T-cell (primary cell): ENCODE measurements around the gene TPRX2. TPM values are rescaled to one million over a fixed set of nuclear protein-coding genes. Genes with fewer than 3 reads are reported as not detected.
"Not testable (repeated sequence)": the region's sequence is repeated elsewhere in the genome, so short reads cannot be mapped to it uniquely, and the experiment has no call there.

Experiments used
- ATAC-seq, 4 experiments: fragments of 200-7000 bp in 3 of 4; fragments of 150-1000 bp in 1 of 4; cut with Tn5 transposase; replicated peaks in 1 of 4; 1 replicate in 3 of 4; 2 replicates in 1 of 4; pipeline ENCODE4 v1.10.0; 2021; ENCODE audit warnings: moderate library complexity in 3 of 4, mild to moderate bottlenecking in 2 of 4, moderate number of reproducible peaks in 1 of 4
- CTCF ChIA-PET, 2 donors: fragments of 300-600 bp; sonication (Branson Sonifier 250); formaldehyde crosslinking; loops; one replicate each; lab custom pipeline; 2022; ENCODE audit warnings: antibody characterized with exemption in 2 of 2; lab: Charles Lee
- POLR2A ChIA-PET, 2 donors: fragments of 300-600 bp; sonication (Branson Sonifier 250); formaldehyde crosslinking; loops; one replicate each; lab custom pipeline; 2022; ENCODE audit warnings: antibody characterized with exemption in 2 of 2; lab: Charles Lee
- DNase-seq, 35 experiments: peaks; one replicate each; pipeline versions ENCODE4 v3.0.0 to v3.0.0-alpha.2; 2013 to 2023
- H3K27ac ChIP-seq: one replicate; pipeline ENCODE4 v1.5.1; 2013; ENCODE audit warnings: low read length
- H3K27me3 ChIP-seq, 2 experiments: replicated peaks in 1 of 2; 1 replicate in 1 of 2; 2 replicates in 1 of 2; pipeline versions ENCODE4 v1.6.1 to v1.7.0; 2013; ENCODE audit warnings: low read length in 1 of 2, mixed read lengths in 1 of 2; ENCODE audit not compliant: control insufficient read depth in 2 of 2, insufficient read depth in 2 of 2; ENCODE audit errors: extremely low read depth in 1 of 2
- H3K36me3 ChIP-seq, 2 donors: 1 replicate in 1 of 2; 2 replicates in 1 of 2; pipeline versions ENCODE4 v1.6.1 to v1.7.0; 2013; ENCODE audit warnings: low read length in 1 of 2; ENCODE audit not compliant: control insufficient read depth in 2 of 2, insufficient read depth in 1 of 2; ENCODE audit errors: extremely low read depth in 1 of 2
- H3K4me1 ChIP-seq, 2 experiments: 1 replicate in 1 of 2; 2 replicates in 1 of 2; pipeline versions ENCODE4 v1.6.1 to v1.7.0; 2013; ENCODE audit warnings: low read length in 2 of 2, mixed read lengths in 1 of 2; ENCODE audit not compliant: insufficient read depth in 2 of 2, control insufficient read depth in 1 of 2; ENCODE audit errors: extremely low read depth in 1 of 2
- H3K4me3 ChIP-seq, 2 donors: 1 replicate in 1 of 2; 2 replicates in 1 of 2; pipeline versions ENCODE4 v1.5.1 to v1.7.0; 2013; ENCODE audit warnings: mild to moderate bottlenecking in 2 of 2, low read length in 1 of 2, moderate library complexity in 1 of 2; ENCODE audit not compliant: control insufficient read depth in 1 of 2; ENCODE audit errors: extremely low read depth in 1 of 2
- H3K9me3 ChIP-seq: 2 replicates; pipeline ENCODE4 v1.7.0; 2013
- H3K27ac Mint-ChIP-seq, 2 donors: one replicate each; pipeline ENCODE4 v1.8.0; 2020 to 2021; ENCODE audit warnings: mild to moderate bottlenecking in 2 of 2, mixed read lengths in 2 of 2
- H3K27me3 Mint-ChIP-seq, 2 donors: one replicate each; pipeline ENCODE4 v1.8.0; 2021 to 2022; ENCODE audit warnings: mixed read lengths in 2 of 2
- H3K36me3 Mint-ChIP-seq: one replicate; pipeline ENCODE4 v1.8.0; 2021; ENCODE audit warnings: mixed read lengths
- H3K4me1 Mint-ChIP-seq, 3 donors: one replicate each; pipeline ENCODE4 v1.8.0; 2020 to 2022; ENCODE audit warnings: mixed read lengths in 3 of 3, mild to moderate bottlenecking in 1 of 3
- H3K4me3 Mint-ChIP-seq, 3 donors: one replicate each; pipeline ENCODE4 v1.8.0; 2020 to 2022; ENCODE audit warnings: mild to moderate bottlenecking in 3 of 3, mixed read lengths in 3 of 3, moderate library complexity in 3 of 3
- H3K9me3 Mint-ChIP-seq, 3 donors: one replicate each; pipeline ENCODE4 v1.8.0; 2020 to 2022; ENCODE audit warnings: mixed read lengths in 3 of 3
- WGBS: methylation state at CpG from one replicate; pipeline ENCODE4 v1.1.5; 2013; ENCODE audit warnings: missing lambda C conversion rate; ENCODE audit not compliant: insufficient coverage; 5-methylcytosine and 5-hydroxymethylcytosine counted together
- total RNA-seq, 35 experiments: library from RNA in 6 of 35; stranded (reverse) in 6 of 35; fragments of 120-200 nt in 1 of 35; gene quantifications; one replicate each; pipeline versions ENCODE4 v1.2.1 to v1.2.4 and lab custom pipeline; 2013 to 2026

Gene TPRX2
- total RNA-seq, 5 donors from 2014 or later (not counting 1 experiment from before 2014, with no cell fraction given), result not detected

DNA sequence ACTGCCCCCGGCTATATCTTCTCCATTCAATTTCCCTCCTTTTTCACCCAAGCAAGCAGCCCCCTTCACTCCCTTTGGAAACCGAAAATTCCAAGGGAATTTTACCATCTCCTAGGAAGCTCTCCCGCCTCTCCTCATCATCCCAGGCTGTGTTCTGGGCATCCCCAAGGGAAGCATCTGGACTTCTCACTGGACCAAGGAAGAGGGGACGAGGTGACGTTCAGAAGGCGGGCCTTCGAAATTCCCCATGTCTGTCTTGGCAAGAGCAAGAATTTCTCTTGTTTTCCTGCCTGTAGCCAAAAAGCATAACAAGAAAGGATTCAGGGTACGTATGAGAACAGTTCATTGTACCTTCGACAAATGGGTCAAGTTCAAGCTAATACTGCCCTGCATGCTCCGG is 6.1 kb downstream of the TPRX2 start:
- CTCF ChIA-PET, result interaction anchor here in 1 of 2 donors (0.7 kb wide), 1 partner anchor 431 kb away, joined by 5 read pairs; no protein-coding TSS in a partner anchor
- DNase-seq, result no peak
- Mint-ChIP-seq H3K36me3 (no peaks in the 10 kb centered on the region), H3K27ac (no peak overlapping the region), H3K9me3 (peaks cover 0 to 3% (median 0%) of the 10 kb centered on the region in 3 donors), H3K4me1 (peaks cover 0 to 3% (median 0%) of the 10 kb centered on the region in 3 donors), H3K27me3 (peaks cover 10 to 25% of the 10 kb centered on the region in 2 donors), H3K4me3 (no peak overlapping the region)
- Histone ChIP-seq H3K27ac (no peak overlapping the region), H3K36me3 (no peaks in the 10 kb centered on the region), H3K4me3 (no peak overlapping the region), H3K4me1 (peaks cover 0 to 3% of the 10 kb centered on the region in 2 experiments), H3K9me3 (no peaks in the 10 kb centered on the region), H3K27me3 (peaks cover 0 to 30% of the 10 kb centered on the region in 2 experiments)
- 72% methylated on average over 8 of the region's 10 CpGs for WGBS
- POLR2A ChIA-PET, result interaction anchor here in 1 of 2 donors (0.6 kb wide), 1 partner anchor 432 kb away, joined by 3 read pairs; no protein-coding TSS in a partner anchor
- no peak for ATAC-seq

GRCh38 chr19:47878906-47879305 is 19.9 kb downstream of the TPRX2 start:
- Mint-ChIP-seq H3K4me1 (no peaks in the 10 kb centered on the region), H3K36me3 (no peaks in the 10 kb centered on the region), H3K27ac (no peak overlapping the region), H3K4me3 (no peak overlapping the region), H3K9me3 (peaks cover 3% of the 10 kb centered on the region in 3 donors), H3K27me3 (peaks cover 18 to 23% of the 10 kb centered on the region in 2 donors)
- Histone ChIP-seq H3K27me3 (peaks cover 0 to 31% of the 10 kb centered on the region in 2 experiments), H3K36me3 (no peaks in the 10 kb centered on the region), H3K4me3 (no peak overlapping the region), H3K4me1 (no peaks in the 10 kb centered on the region), H3K9me3 (no peaks in the 10 kb centered on the region), H3K27ac (no peak overlapping the region)
- no peak for ATAC-seq
- ChIA-PET POLR2A (no interaction called here), CTCF (no interaction called here)
- WGBS, result no CpG with 5 or more reads among the region's 4 CpGs
- DNase-seq, result no peak

- CTCF ChIA-PET, result interaction anchor here in 1 of 2 donors (1.0 kb wide), 1 partner anchor 10 kb away, joined by 7 read pairs; no protein-coding TSS in a partner anchor
- H3K4me3 ChIP-seq, H3K9me3 ChIP-seq, H3K27ac Mint-ChIP-seq, H3K36me3 ChIP-seq, H3K4me1 ChIP-seq, H3K27ac ChIP-seq, DNase-seq, POLR2A ChIA-PET, H3K4me3 Mint-ChIP-seq, H3K36me3 Mint-ChIP-seq, H3K4me1 Mint-ChIP-seq, ATAC-seq, H3K9me3 Mint-ChIP-seq: not testable (repeated sequence)
- peaks cover 18 to 23% of the 10 kb centered on the region in 2 donors for H3K27me3 Mint-ChIP-seq
- peaks cover 0 to 26% of the 10 kb centered on the region in 2 experiments for H3K27me3 ChIP-seq
- no CpG with 5 or more reads among the region's 4 CpGs for WGBS
These were observed 20.4 kb downstream of the TPRX2 start for GRCh38 chr19:47879385-47879784.

GRCh38 chr19:47881757-47882156 is 22.7 kb downstream of the TPRX2 start:
- CTCF ChIA-PET, result no interaction called here
- H3K9me3 Mint-ChIP-seq, result peaks cover 3% of the 10 kb centered on the region in 3 donors
- H3K27ac ChIP-seq, result no peak overlapping the region

GRCh38 chr19:47882890-47883289 is 23.9 kb downstream of the TPRX2 start:
- CTCF ChIA-PET, result no interaction called here
- no peaks in the 10 kb centered on the region for H3K36me3 Mint-ChIP-seq

More at GRCh38 chr19:47881757-47882156, 22.7 kb downstream of the TPRX2 start:
- Mint-ChIP-seq H3K36me3 (no peaks in the 10 kb centered on the region), H3K4me1 (no peaks in the 10 kb centered on the region), H3K27ac (no peak overlapping the region), H3K4me3 (no peak overlapping the region), H3K27me3 (peaks cover 21 to 29% of the 10 kb centered on the region in 2 donors)
- Histone ChIP-seq H3K36me3 (no peaks in the 10 kb centered on the region), H3K9me3 (no peaks in the 10 kb centered on the region), H3K4me3 (no peak overlapping the region), H3K27me3 (peaks cover 0 to 20% of the 10 kb centered on the region in 2 experiments), H3K4me1 (no peaks in the 10 kb centered on the region)
- DNase-seq (no peak), ATAC-seq (no peak)
- POLR2A ChIA-PET, result no interaction called here
- WGBS, result 79% methylated on average over 2 of the region's 5 CpGs

GRCh38 chr19:47885067-47885463 is 26.0 kb downstream of the TPRX2 start:
- Histone ChIP-seq H3K4me1 (no peaks in the 10 kb centered on the region), H3K27me3 (peaks cover 0 to 5% of the 10 kb centered on the region in 2 experiments), H3K27ac (no peak overlapping the region), H3K9me3 (no peaks in the 10 kb centered on the region), H3K36me3 (no peaks in the 10 kb centered on the region), H3K4me3 (no peak overlapping the region)
- Mint-ChIP-seq H3K36me3 (no peaks in the 10 kb centered on the region), H3K4me3 (no peak overlapping the region), H3K9me3 (no peaks in the 10 kb centered on the region), H3K27me3 (peaks cover 24 to 28% of the 10 kb centered on the region in 2 donors), H3K27ac (no peak overlapping the region), H3K4me1 (no peaks in the 10 kb centered on the region)
- ChIA-PET CTCF (no interaction called here), POLR2A (no interaction called here)
- ATAC-seq (no peak), DNase-seq (no peak)
- 100% methylated on average over 2 of the region's 5 CpGs for WGBS

More at GRCh38 chr19:47882890-47883289, 23.9 kb downstream of the TPRX2 start:
- Histone ChIP-seq H3K4me1 (no peaks in the 10 kb centered on the region), H3K36me3 (no peaks in the 10 kb centered on the region), H3K4me3 (no peak overlapping the region), H3K27me3 (peaks cover 0 to 16% of the 10 kb centered on the region in 2 experiments), H3K9me3 (no peaks in the 10 kb centered on the region), H3K27ac (no peak overlapping the region)
- no CpG with 5 or more reads among the region's 3 CpGs for WGBS
- POLR2A ChIA-PET, result no interaction called here
- DNase-seq (no peak), ATAC-seq (no peak)
- Mint-ChIP-seq H3K9me3 (peaks cover 3% of the 10 kb centered on the region in 3 donors), H3K27me3 (peaks cover 21 to 26% of the 10 kb centered on the region in 2 donors), H3K27ac (no peak overlapping the region), H3K4me1 (no peaks in the 10 kb centered on the region), H3K4me3 (no peak overlapping the region)
